CD4-positive, alpha-beta T cell treated with Interleukin-6 at 100 ng/mL for 8 hours (primary cell): Measurements from ENCODE around the gene ATN1.
A peak's percentile ranks its signal among the peaks of the same experiment; 100 is the strongest.
"Not testable (repeated sequence)": the region's sequence is repeated elsewhere in the genome, so short reads cannot be mapped to it uniquely, and the experiment has no call there.

Source experiments
- DNase-seq: peaks from one replicate; pipeline ENCODE4 v3.0.0-alpha.2; 2020; ENCODE audit warnings: mixed read lengths, low spot score

ATN1 gene

DNA sequence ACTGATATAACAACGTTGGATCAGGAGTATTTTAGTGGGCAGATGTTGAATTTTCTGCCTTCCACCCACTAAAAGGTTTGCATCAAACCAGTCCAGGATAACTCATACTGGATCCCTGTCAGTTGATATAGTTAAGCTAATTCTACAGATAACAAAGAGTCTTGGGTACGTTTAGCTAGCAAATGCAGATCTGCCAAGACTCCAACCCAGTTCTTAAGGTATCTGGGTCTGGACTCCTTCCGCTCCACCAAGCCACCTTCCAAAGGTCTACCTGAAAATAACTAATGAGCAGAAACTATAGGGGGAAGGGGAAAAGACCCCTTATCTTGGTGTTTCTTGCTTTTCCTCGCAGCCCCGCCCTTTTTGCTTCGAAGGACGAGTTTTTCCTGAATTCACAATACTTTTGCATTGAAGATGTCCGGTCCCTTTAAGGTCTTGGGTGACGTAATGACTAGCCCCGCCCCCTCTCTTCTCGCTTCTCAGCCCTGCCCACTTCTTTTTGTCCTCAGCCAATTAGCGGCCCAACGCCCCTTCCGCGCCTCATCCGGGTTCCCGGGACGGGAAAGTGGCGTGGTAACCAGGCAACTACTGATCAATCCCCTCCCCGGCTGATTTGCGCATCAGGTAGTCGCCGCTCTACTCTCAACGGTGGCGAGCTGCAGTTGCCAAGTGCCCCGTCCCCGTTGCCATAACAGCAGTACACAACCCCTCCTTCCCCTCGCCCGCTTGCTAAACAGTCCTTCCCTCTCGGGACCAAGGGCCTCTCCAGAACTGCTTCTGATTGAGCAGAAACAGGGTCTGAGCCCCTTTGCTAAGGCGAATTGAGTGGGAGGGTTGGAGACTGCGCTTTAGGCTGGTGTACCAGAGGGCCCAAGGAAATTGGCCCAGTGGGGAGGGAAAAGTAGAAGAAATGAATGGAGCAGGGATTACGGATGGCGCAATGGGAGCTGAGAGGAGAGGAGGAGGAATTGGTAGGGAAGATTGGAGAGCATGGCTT is 23.2 kb upstream of the ATN1 start, which contains the start of gene LRRC23:
Gene LRRC23, plus strand, starts transcription at position 543 of the 997 bp plus-strand sequence. CDS start 812 bp downstream, outside the sequence.
- DNase-seq = peak; percentile 96

DNA sequence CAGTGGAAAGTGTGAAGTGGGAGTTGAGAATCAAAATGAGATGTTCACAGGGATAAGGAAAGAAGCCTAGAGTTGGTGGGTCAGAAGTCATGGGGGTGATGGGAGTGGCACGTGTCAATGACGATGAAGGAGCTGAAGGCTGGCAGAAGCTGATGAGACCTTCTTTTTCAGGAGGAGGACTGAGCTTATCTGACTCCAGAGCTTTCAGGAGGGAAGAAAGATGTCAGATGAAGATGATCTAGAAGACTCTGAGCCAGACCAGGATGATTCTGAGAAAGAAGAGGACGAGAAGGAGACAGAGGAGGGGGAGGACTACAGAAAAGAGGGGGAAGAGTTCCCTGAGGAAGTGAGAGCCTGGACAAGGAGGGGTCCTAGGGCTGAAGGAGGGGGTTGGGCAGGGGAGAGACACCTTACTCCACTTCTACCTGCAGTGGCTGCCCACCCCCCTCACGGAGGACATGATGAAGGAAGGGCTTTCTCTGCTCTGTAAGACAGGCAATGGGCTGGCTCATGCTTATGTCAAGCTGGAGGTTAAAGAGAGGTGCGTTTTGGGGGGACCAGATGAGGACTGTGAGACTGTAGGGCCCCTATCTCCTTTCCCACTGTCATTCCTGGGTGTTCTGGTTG is 22.2 kb upstream of the ATN1 start:
- no peak for DNase-seq

DNA sequence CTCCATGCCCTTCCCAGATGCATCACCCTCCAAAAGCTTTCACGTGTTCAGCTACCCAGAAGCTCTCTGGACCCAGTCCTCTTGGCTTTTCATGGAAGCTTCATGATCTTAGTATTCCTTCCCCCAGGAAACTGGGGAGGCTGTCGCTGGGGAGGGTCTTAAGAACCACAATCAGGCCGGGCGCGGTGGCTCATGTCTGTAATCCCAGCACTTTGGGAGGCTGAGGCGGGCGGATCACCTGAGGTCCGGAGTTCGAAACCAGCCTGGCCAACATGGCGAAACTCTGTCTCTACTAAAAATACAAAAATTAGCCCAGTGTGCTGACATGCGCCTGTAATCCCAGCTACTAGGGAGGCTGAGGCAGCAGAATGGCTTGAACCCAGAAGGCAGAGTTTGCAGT is 19.6 kb upstream of the ATN1 start:
- DNase-seq = not testable (repeated sequence)

DNA sequence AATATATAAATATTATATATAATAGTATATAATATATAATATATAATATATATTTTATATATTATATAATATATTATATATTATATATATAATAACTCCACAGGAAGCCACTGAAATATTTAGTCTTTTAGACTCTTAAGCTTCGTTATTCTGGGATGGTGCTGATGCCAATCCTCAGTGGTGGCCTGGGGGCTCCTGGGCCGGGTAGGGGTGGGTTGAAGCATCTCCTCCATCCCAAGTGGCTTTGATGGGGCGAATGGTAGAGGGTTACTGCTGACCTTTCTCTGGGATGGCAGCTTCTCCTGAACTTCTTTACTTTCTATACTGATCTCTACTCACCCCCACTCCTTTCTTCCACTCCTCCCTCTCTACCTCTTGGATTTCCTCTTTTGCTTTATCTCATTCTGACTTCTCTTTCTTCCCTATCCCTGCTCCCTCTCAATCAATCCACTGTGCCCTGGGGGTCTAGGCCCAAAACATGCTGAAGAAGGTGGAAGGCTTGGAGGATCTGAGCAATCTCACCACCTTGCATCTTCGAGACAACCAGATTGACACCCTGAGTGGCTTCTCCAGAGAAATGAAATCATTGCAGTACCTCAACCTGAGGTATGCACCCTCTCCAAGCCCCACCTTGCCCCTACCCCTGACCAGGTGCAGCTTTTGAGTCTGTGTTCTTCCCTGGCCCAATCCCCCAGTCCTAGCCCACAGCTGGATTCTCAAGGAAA is 18.2 kb upstream of the ATN1 start:
- DNase-seq = no peak

DNA sequence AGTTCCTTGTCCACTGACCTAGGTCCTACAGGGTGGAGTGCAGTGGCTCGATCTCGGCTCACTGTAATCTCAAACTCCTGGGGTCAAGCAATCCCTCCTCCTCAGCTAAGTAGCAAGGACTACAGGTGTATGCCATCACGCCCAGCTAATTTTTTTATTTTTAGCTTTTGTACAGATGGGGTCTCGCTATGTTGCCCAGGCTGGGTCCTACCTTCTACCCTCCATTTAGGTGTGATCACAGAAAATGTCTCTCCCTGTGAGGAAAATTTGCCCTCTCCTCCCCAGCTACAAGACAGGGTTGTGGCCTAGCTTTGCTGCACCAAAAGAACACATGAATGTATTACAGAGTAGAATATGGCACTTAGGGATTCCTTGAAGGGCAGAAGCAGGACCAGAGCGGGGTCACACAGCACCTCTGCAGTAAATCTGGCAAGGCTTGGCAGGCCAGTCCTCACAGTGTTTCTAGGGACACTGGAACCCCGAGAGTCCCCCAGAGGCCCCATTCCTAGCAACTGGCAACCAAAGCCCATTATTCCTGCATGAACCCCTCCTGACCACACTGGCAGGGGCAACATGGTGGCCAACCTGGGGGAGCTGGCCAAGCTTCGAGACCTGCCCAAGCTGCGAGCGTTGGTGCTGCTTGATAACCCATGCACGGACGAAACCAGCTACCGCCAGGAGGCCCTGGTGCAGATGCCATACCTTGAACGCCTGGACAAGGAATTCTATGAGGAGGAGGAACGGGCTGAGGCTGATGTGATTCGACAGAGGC is 15.4 kb upstream of the ATN1 start:
- no peak for DNase-seq

DNA sequence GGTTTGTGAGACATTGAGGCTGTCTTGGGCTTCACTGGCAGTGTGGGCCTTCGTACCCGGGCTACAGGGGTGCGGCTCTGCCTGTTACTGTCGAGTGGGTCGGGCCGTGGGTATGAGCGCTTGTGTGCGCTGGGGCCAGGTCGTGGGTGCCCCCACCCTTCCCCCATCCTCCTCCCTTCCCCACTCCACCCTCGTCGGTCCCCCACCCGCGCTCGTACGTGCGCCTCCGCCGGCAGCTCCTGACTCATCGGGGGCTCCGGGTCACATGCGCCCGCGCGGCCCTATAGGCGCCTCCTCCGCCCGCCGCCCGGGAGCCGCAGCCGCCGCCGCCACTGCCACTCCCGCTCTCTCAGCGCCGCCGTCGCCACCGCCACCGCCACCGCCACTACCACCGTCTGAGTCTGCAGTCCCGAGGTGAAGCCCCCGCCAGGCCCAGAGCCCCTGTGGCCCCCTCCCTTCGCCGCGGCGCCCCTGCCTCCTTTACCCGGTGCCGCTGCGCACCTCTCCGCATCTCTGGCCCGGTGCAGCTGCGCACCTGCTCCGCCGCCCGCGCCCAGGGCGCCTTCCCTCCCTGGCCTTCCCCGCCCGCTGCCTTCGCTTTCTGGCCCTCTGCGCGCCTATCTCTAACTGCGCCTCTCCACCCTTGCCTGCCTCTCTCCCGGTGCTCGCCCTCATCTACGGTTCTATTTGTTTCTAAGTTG is 13.4 kb upstream of the ATN1 start, which contains the start of gene ENO2:
Gene ENO2, plus strand, starts transcription at position 335 of the 701 bp plus-strand sequence. CDS start 1,253 bp downstream, outside the sequence.
- peak; percentile 86 for DNase-seq

DNA sequence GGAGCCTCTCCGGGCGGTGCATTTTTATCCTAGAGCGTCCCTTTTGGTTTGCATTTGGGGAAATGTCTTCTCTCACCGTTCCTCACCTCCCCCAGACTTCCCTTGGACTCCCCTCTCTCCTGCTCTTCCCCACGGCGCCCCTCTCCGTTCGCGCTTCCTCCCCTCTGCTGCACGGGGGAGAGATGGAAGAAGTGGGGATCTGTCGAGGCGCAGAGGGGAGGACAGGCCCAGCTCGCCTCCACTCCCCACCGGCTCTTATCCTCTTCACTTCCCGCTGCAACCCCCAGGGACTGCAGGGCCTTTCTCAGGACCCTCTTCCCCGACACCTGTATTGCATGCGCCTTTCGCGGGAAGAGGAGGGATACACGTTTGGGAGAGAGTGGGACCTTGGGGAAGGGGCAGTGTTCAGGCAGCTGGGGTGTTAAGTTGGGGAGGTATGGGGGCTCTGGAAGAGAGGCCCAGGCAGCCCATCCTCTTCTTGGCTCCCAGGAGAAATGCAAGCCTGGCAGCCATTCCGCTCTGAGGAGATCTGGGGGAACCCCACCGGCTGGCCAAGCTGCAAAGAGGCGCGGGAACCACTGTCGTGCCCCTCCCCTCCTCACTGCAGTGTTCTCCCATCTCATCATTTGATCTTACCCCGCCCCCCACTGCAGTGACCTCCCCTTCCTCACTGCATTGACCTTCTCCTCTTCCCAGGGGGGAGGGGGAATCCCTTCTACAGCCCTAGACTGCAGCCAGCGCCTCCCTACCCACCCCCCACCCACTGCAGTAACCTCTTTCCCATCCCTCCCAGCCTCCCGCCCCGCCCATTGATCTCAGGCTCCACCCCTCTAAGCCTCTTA is 12.6 kb upstream of the ATN1 start:
- DNase-seq = no peak

DNA sequence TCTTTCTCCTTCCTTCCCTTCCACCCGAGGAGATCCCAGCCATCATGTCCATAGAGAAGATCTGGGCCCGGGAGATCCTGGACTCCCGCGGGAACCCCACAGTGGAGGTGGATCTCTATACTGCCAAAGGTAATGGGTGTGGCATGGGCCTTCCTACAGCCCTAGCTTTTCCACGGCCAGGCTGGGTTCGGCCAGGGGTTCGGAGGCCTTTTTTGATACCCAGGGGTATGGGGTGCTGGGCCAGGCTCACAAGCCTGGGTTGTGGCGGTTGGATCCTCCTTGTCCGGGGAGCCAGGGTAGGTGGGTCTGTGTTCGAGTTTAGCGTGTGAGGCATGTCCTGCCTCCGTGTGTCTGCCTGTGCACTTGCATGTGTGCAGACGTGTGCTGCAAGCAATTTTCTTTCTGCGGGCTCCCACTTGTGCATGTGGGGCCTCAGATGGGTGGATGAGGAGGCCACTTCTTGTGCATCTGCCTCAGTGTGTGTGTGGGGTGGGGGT is 11.9 kb upstream of the ATN1 start:
- no peak for DNase-seq

DNA sequence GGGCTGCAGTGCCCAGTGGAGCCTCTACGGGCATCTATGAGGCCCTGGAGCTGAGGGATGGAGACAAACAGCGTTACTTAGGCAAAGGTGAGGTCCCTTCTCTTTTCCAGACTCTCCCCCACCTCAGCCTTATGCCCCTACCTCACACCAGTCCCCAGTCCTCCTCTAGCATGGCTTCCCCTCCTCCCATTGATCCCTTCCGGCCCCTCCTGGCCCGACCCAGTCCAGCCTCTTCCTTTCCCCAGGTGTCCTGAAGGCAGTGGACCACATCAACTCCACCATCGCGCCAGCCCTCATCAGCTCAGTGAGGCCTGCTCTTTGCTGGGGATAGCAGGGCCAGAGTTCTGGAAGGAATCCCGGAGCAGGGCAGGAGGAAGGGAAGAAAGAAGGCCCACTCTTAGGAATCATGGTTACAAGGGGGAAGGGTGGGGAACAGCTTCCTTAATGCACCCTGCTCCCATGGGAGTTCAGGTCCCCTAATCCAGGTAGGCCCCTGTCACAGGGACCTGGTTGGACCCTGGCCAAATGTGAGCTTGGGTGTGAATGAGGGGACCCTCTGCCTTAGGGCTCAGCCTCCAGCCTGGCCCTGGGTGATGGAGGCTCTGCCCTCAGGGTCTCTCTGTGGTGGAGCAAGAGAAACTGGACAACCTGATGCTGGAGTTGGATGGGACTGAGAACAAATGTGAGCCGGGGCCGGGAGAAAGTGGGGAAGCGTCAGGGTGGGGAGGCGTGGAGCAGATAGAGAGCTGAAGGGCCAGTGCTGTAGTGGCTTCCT is 11.1 kb upstream of the ATN1 start:
- no peak for DNase-seq

DNA sequence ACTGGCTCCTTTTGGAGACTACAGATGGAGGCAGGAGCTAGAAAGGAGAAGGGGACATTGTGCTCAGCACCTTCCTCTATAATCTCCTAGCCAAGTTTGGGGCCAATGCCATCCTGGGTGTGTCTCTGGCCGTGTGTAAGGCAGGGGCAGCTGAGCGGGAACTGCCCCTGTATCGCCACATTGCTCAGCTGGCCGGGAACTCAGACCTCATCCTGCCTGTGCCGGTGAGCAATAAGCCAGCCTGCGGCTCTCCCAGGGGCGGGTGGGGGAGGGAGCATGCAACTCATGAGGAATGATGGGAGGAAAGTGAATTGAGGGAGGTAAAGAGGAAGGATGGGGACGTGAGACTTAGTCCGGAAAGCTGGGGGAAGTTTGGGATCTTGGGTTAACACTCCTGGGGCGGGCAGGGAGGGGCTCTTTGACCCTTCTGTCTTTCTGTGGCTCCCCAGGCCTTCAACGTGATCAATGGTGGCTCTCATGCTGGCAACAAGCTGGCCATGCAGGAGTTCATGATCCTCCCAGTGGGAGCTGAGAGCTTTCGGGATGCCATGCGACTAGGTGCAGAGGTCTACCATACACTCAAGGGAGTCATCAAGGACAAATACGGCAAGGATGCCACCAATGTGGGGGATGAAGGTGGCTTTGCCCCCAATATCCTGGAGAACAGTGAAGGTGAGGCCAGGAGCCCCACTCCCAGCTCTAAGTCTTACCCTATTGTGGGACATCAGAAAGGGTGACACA is 10.1 kb upstream of the ATN1 start:
- no peak for DNase-seq

DNA sequence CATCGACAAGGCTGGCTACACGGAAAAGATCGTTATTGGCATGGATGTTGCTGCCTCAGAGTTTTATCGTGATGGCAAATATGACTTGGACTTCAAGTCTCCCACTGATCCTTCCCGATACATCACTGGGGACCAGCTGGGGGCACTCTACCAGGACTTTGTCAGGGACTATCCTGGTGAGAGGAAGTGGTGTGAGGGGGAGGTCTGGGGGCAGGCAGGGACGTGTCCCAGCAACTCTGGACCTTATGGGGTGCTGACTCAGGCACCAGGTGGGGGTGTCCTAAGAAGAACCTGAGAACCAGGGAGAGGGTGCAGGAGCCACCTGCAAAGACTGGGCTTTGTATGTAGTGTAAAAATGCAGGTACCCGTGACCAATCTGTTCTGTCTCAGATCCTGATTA is 8.2 kb upstream of the ATN1 start:
- no peak for DNase-seq

DNA sequence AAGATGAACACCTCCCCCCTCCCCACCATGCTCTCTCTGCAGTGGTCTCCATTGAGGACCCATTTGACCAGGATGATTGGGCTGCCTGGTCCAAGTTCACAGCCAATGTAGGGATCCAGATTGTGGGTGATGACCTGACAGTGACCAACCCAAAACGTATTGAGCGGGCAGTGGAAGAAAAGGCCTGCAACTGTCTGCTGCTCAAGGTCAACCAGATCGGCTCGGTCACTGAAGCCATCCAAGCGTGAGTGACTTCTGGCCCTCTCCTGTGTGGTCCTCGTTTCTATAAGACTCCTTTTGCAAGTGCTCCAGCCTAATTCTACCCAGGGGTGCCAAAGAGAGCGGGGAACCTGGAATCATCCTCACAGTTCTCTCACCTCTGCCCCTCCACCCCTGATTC is 6.2 kb upstream of the ATN1 start:
- no peak for DNase-seq

DNA sequence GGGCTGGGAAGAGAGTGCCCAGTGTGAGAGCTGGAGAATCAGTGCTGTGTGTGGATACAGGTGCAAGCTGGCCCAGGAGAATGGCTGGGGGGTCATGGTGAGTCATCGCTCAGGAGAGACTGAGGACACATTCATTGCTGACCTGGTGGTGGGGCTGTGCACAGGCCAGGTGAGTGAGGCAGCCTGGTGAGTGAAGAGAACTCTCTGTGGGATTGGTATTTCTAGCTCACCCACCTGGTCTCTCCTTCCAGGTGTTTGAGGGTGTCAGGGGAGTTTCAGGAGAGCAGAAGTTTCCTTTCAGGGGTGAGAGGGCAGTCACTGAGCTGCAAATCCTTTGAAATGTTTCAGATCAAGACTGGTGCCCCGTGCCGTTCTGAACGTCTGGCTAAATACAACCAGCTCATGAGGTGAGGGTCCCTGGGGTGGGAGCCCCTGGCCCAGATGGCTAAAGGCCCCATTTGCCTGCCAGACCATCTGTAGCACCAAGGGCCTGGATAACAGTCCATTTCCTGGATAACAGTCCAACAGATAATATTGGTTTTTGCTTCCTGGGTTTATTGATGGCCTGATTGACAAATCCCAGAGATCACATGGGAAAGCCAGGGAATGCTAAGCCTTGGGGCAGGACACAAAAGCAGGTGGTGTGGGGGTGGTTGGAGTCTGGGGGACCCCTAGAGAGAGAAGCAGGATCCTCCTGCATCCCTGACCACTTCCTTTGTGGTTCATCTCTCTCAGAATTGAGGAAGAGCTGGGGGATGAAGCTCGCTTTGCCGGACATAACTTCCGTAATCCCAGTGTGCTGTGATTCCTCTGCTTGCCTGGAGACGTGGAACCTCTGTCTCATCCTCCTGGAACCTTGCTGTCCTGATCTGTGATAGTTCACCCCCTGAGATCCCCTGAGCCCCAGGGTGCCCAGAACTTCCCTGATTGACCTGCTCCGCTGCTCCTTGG is 5.5 kb upstream of the ATN1 start:
- DNase-seq = no peak

DNA sequence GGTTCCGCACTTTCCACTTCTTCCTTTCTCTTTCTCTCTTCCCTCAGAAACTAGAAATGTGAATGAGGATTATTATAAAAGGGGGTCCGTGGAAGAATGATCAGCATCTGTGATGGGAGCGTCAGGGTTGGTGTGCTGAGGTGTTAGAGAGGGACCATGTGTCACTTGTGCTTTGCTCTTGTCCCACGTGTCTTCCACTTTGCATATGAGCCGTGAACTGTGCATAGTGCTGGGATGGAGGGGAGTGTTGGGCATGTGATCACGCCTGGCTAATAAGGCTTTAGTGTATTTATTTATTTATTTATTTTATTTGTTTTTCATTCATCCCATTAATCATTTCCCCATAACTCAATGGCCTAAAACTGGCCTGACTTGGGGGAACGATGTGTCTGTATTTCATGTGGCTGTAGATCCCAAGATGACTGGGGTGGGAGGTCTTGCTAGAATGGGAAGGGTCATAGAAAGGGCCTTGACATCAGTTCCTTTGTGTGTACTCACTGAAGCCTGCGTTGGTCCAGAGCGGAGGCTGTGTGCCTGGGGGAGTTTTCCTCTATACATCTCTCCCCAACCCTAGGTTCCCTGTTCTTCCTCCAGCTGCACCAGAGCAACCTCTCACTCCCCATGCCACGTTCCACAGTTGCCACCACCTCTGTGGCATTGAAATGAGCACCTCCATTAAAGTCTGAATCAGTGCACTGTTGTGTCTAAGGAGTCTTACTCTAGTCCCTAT is 4.6 kb upstream of the ATN1 start:
- no peak for DNase-seq

DNA sequence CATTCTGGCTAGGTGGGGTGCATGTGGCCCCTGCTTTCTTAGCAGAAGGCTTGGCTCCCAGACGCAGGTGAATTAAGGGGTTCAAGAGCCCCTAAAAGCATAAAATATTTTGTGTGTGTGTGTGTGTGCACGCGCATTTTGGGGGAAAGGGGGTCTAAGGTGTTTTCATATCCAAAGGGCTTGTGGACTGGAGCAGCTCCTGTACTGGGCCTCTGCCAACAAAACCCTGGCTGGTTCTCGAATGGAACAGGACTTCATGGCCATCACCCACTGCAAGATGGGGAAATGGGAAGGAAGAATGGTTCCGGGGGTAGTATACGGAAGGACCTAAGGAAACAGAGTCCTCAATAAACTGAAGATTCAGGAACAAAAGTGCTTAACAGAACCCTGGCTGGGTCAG is 3.9 kb upstream of the ATN1 start:
- DNase-seq = no peak

DNA sequence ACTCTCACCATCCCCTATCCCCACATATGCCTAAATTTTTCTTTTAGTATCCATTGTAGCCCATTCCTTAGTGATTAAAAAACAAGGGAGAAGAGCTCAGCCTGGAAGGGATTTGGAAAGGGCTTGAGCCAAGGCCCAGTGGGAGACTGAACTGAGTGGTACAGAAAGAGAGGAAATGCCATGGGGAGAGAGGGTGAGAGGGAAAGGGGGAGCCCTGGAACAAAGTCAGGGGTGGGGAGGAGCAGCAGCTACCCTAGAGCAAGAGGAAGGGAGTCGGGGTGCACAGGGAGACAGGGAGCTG is 2.6 kb upstream of the ATN1 start:
- DNase-seq = no peak
